H1 (cell line): Measurements from ENCODE around the gene ENPP1. TPM values are rescaled to one million over a fixed set of nuclear protein-coding genes. Genes with fewer than 3 reads are reported as not detected.

ENCODE experiments used
- CTCF ChIA-PET: fragments of 300-600 bp; sonication (Branson Sonifier 250); formaldehyde crosslinking; loops from one replicate; lab custom pipeline; 2021; ENCODE audit not compliant: partially characterized antibody; lab: Charles Lee
- POLR2A ChIA-PET: fragments of 300-600 bp; sonication (Branson Sonifier 250); formaldehyde crosslinking; loops from one replicate; lab custom pipeline; 2021; ENCODE audit warnings: inconsistent platforms; ENCODE audit not compliant: partially characterized antibody; lab: Charles Lee
- DNase-seq, 2 experiments: peaks; one replicate each; pipeline versions ENCODE4 v3.0.0 to v3.0.0-alpha.2; 2010 to 2022; ENCODE audit warnings: low spot score in 2 of 2, low read depth in 1 of 2, mixed read lengths in 1 of 2
- FAIRE-seq: peaks from 2 replicates; lab custom pipeline; 2011; peaks lifted over from hg19 to GRCh38; lab: Jason Lieb, UNC
- H2AFZ ChIP-seq: 2 replicates; pipeline ENCODE4 v1.8.1; 2012; ENCODE audit warnings: low read length, inconsistent platforms
- H2AK5ac ChIP-seq: 2 replicates; pipeline ENCODE4 v1.6.1; 2013; ENCODE audit warnings: low read depth, low read length
- H2BK120ac ChIP-seq: replicated peaks from 2 replicates; pipeline ENCODE3; 2013; ENCODE audit warnings: low read depth, low read length, inconsistent platforms
- H2BK12ac ChIP-seq: 2 replicates; pipeline ENCODE4 v1.6.1; 2013; ENCODE audit warnings: low read depth, low read length
- H2BK15ac ChIP-seq: 2 replicates; pipeline ENCODE4 v1.6.1; 2013; ENCODE audit warnings: low read length
- H2BK20ac ChIP-seq: 2 replicates; pipeline ENCODE4 v1.6.1; 2013; ENCODE audit warnings: low read length
- H2BK5ac ChIP-seq: 2 replicates; pipeline ENCODE4 v1.6.1; 2013; ENCODE audit warnings: low read depth, low read length
- H3K14ac ChIP-seq: 2 replicates; pipeline ENCODE4 v1.6.1; 2013; ENCODE audit warnings: inconsistent platforms; ENCODE audit not compliant: insufficient read length
- H3K18ac ChIP-seq: 2 replicates; pipeline ENCODE4 v1.6.1; 2013; ENCODE audit warnings: low read length; ENCODE audit errors: extremely low read depth
- H3K23ac ChIP-seq: 2 replicates; pipeline ENCODE4 v1.6.1; 2013; ENCODE audit warnings: inconsistent platforms; ENCODE audit not compliant: insufficient read length
- H3K23me2 ChIP-seq: 2 replicates; pipeline ENCODE4 v1.6.1; 2013; ENCODE audit warnings: low read depth, low read length
- H3K27ac ChIP-seq: 2 replicates; pipeline ENCODE4 v1.6.1; 2011; ENCODE audit warnings: low read depth, low read length, inconsistent platforms
- H3K27me3 ChIP-seq, 4 experiments: replicated peaks in 1 of 4; 1 replicate in 1 of 4; 2 replicates in 3 of 4; pipeline versions ENCODE4 v1.6.1 to v1.8.1; 2011 to 2013; ENCODE audit warnings: low read length in 3 of 4, mild to moderate bottlenecking in 3 of 4, inconsistent platforms in 2 of 4, mixed read lengths in 2 of 4, moderate library complexity in 1 of 4; ENCODE audit not compliant: control insufficient read depth in 3 of 4, insufficient read depth in 3 of 4; ENCODE audit errors: extremely low read depth in 1 of 4
- H3K36me3 ChIP-seq, 4 experiments: 2 replicates each; pipeline versions ENCODE4 v1.6.1 to v1.8.1; 2011 to 2013; ENCODE audit warnings: mild to moderate bottlenecking in 4 of 4, low read length in 3 of 4, moderate library complexity in 2 of 4, control low read depth in 1 of 4, inconsistent platforms in 1 of 4; ENCODE audit not compliant: insufficient read depth in 4 of 4, control insufficient read depth in 2 of 4
- H3K4ac ChIP-seq: replicated peaks from 2 replicates; pipeline ENCODE3; 2013; ENCODE audit warnings: low read length, low read depth, mixed read lengths, inconsistent platforms; ENCODE audit not compliant: insufficient read length
- H3K4me1 ChIP-seq, 4 experiments: replicated peaks in 1 of 4; 1 replicate in 1 of 4; 2 replicates in 3 of 4; pipeline versions ENCODE4 v1.6.1 to v1.8.1; 2011 to 2013; ENCODE audit warnings: low read length in 3 of 4, inconsistent platforms in 2 of 4, mixed read lengths in 1 of 4; ENCODE audit not compliant: insufficient read depth in 4 of 4, control insufficient read depth in 3 of 4
- H3K4me2 ChIP-seq, 2 experiments: 2 replicates each; pipeline versions ENCODE4 v1.6.1 to v1.8.1; 2011 to 2013; ENCODE audit warnings: low read depth in 2 of 2, low read length in 2 of 2, control low read depth in 1 of 2, inconsistent platforms in 1 of 2, mild to moderate bottlenecking in 1 of 2; ENCODE audit not compliant: insufficient read depth in 1 of 2
- H3K4me3 ChIP-seq, 4 experiments: fragments of 200-600, 300-600 bp in 1 of 4; sonication (generic), shearing (Covaris generic), sonication (Bioruptor Twin) in 1 of 4; 2 replicates each; pipeline versions ENCODE4 v1.5.1 to v1.8.1; 2011 to 2016; ENCODE audit warnings: low read length in 4 of 4, low read depth in 3 of 4, control low read depth in 2 of 4, inconsistent platforms in 2 of 4, mild to moderate bottlenecking in 2 of 4, mixed read lengths in 1 of 4, moderate library complexity in 1 of 4; ENCODE audit not compliant: insufficient read depth in 2 of 4; ENCODE audit errors: extremely low read depth in 1 of 4
- H3K56ac ChIP-seq: replicated peaks from 2 replicates; pipeline ENCODE3; 2013; ENCODE audit warnings: low read depth, mild to moderate bottlenecking, mixed read lengths, low read length, inconsistent platforms; ENCODE audit not compliant: insufficient read length
- H3K79me1 ChIP-seq: 2 replicates; pipeline ENCODE4 v1.6.1; 2013; ENCODE audit warnings: low read depth, low read length, control low read depth
- H3K79me2 ChIP-seq, 2 experiments: 2 replicates each; pipeline versions ENCODE4 v1.6.1 to v1.8.1; 2012 to 2013; ENCODE audit warnings: low read length in 2 of 2, mild to moderate bottlenecking in 2 of 2, inconsistent platforms in 1 of 2; ENCODE audit not compliant: insufficient read depth in 2 of 2, control insufficient read depth in 1 of 2
- H3K9ac ChIP-seq, 4 experiments: replicated peaks in 1 of 4; 1 replicate in 1 of 4; 2 replicates in 3 of 4; pipeline versions ENCODE4 v1.6.1 to v1.8.1; 2011 to 2013; ENCODE audit warnings: low read depth in 3 of 4, low read length in 3 of 4, control low read depth in 2 of 4, mild to moderate bottlenecking in 2 of 4, moderate library complexity in 2 of 4, inconsistent platforms in 1 of 4; ENCODE audit errors: extremely low read depth in 1 of 4
- H3K9me3 ChIP-seq, 2 experiments: 2 replicates each; pipeline versions ENCODE4 v1.6.1 to v1.8.1; 2012 to 2013; ENCODE audit warnings: mild to moderate bottlenecking in 2 of 2, moderate library complexity in 2 of 2, control low read depth in 1 of 2, inconsistent platforms in 1 of 2, low read depth in 1 of 2, low read length in 1 of 2, mixed read lengths in 1 of 2; ENCODE audit not compliant: insufficient read depth in 2 of 2
- H4K20me1 ChIP-seq, 2 experiments: replicated peaks in 1 of 2; 2 replicates each; pipeline versions ENCODE3 to v1.8.1; 2011 to 2013; ENCODE audit warnings: inconsistent platforms in 2 of 2, low read length in 2 of 2, mild to moderate bottlenecking in 1 of 2; ENCODE audit not compliant: insufficient read depth in 2 of 2, control insufficient read depth in 1 of 2
- H4K5ac ChIP-seq: 2 replicates; pipeline ENCODE4 v1.6.1; 2013; ENCODE audit warnings: low read length, low read depth, mixed read lengths, inconsistent platforms; ENCODE audit not compliant: insufficient read length
- H4K8ac ChIP-seq: 2 replicates; pipeline ENCODE4 v1.8.0; 2013; ENCODE audit warnings: mild to moderate bottlenecking, moderate library complexity, low read length, inconsistent platforms; ENCODE audit not compliant: insufficient read depth; ENCODE audit errors: extremely low read depth
- H4K91ac ChIP-seq: replicated peaks from 2 replicates; pipeline ENCODE3; 2013; ENCODE audit warnings: low read length, mixed read lengths, inconsistent platforms; ENCODE audit not compliant: insufficient read length
- ATF3 ChIP-seq: IDR thresholded peaks from 2 replicates; pipeline ENCODE4 v1.6.1; 2011; ENCODE audit warnings: low read depth, mild to moderate bottlenecking, low read length; ENCODE audit not compliant: insufficient read depth
- CBX5 ChIP-seq: fragments of 300-800, 300-1000 bp; sonication (generic); IDR thresholded peaks from 2 replicates; pipeline ENCODE4 v1.7.1; 2016; ENCODE audit warnings: antibody characterized with exemption, low read length, low read depth
- CBX8 ChIP-seq: fragments of 300-800, 300-1000 bp; sonication (generic); IDR thresholded peaks from 2 replicates; pipeline ENCODE4 v1.7.1; 2016; ENCODE audit warnings: low read depth, low read length, borderline replicate concordance
- CHD1 ChIP-seq: IDR thresholded peaks from 2 replicates; pipeline ENCODE4 v1.6.1; 2012; ENCODE audit warnings: low read depth, low read length, improper control_type of control experiment
- CHD2 ChIP-seq: IDR thresholded peaks from 2 replicates; pipeline ENCODE4 v1.6.1; 2012; ENCODE audit warnings: low read length, improper control_type of control experiment
- E2F6 ChIP-seq: IDR thresholded peaks from 2 replicates; pipeline ENCODE4 v1.6.1; 2012; ENCODE audit warnings: inconsistent platforms
- EP300 ChIP-seq, 2 experiments: IDR thresholded peaks; 1 replicate in 1 of 2; 2 replicates in 1 of 2; pipeline ENCODE4 v1.6.1; 2011 to 2012; ENCODE audit warnings: low read depth in 2 of 2, low read length in 2 of 2, mild to moderate bottlenecking in 2 of 2, borderline replicate concordance in 1 of 2, inconsistent platforms in 1 of 2, moderate library complexity in 1 of 2
- KDM4A ChIP-seq: IDR thresholded peaks from one replicate; pipeline ENCODE4 v1.7.1; 2012; ENCODE audit warnings: low read depth, mild to moderate bottlenecking, moderate library complexity, low read length, inconsistent platforms; ENCODE audit not compliant: severe bottlenecking
- KDM5A ChIP-seq: fragments of 200-600 bp; IDR thresholded peaks from 2 replicates; pipeline ENCODE4 v1.7.1; 2012; ENCODE audit warnings: mild to moderate bottlenecking, low read length, inconsistent platforms, mixed read lengths
- MAX ChIP-seq: IDR thresholded peaks from 2 replicates; pipeline ENCODE4 v1.6.1; 2012; ENCODE audit warnings: inconsistent platforms
- POLR2AphosphoS5 ChIP-seq: IDR thresholded peaks from 2 replicates; pipeline ENCODE4 v1.6.1; 2011; ENCODE audit warnings: low read depth, low read length
- RBBP5 ChIP-seq: IDR thresholded peaks from 2 replicates; pipeline ENCODE4 v1.7.1; 2012; ENCODE audit warnings: low read depth, mild to moderate bottlenecking, inconsistent platforms, low read length, moderate library complexity, borderline replicate concordance
- ZNF274 ChIP-seq: IDR thresholded peaks from 2 replicates; pipeline ENCODE4 v1.7.0; 2012; ENCODE audit warnings: low read length, borderline replicate concordance; ENCODE audit errors: extremely low read depth
- WGBS, 2 experiments: shearing (Covaris generic) in 1 of 2; methylation state at CpG; one replicate each; pipeline versions ENCODE4 v1.1.6 to v1.1.7; 2013 to 2015; ENCODE audit warnings: low lambda C conversion rate in 2 of 2, mixed read lengths in 2 of 2, inconsistent platforms in 1 of 2, low coverage in 1 of 2, missing lambda C conversion rate in 1 of 2; ENCODE audit not compliant: insufficient replicate concordance in 2 of 2, insufficient coverage in 1 of 2, insufficient read length in 1 of 2; ENCODE audit errors: extremely low coverage in 1 of 2, missing lambda C conversion rate in 1 of 2; 5-methylcytosine and 5-hydroxymethylcytosine counted together
- polyA plus RNA-seq, 7 experiments: library from polyadenylated mRNA; depleted of rRNA in 3 of 7; stranded (reverse) in 5 of 7; unstranded in 2 of 7; fragments of >200 nt in 5 of 7; fragments of 200-250 nt in 2 of 7; gene quantifications; 1 replicate in 5 of 7; 2 replicates in 1 of 7; 4 replicates in 1 of 7; pipeline versions ENCODE4 v1.2.1 to v1.2.3, GENCODE V29; 2011 to 2013; ENCODE audit warnings: missing spikeins in 2 of 7, mixed read lengths in 2 of 7
- total RNA-seq: library from RNA; stranded (reverse); fragmentation: NEBNext Ultra II Directional; extraction: Animal tissue kit (Norgen Biotek cat#: 25700); gene quantifications from 2 replicates; pipeline ENCODE4 v1.2.1, GENCODE V29; 2021

Gene ENPP1
- total and polyA plus RNA-seq, 2 of the 8 experiments (the other 6 are each of a cell fraction or from before 2014, with no cell fraction given): 10.1 to 39.1 TPM

GRCh38 chr6:131775886-131776285, 31.9 kb upstream of the ENPP1 start:
- Histone ChIP-seq H3K14ac (no peak overlapping the region), H3K36me3 (no peaks in the 10 kb centered on the region), H2BK12ac (no peak overlapping the region), H3K27me3 (0 out of 7 replicates have a peak, but pooled peaks cover 0 to 1% (median 0%) of the 10 kb centered on the region in 4 experiments), H4K20me1 (no peaks in the 10 kb centered on the region), H2BK5ac (no peak overlapping the region), H3K18ac (no peak overlapping the region), H3K27ac (no peak overlapping the region), H3K4me1 (peaks cover 0 to 4% (median 0%) of the 10 kb centered on the region in 4 experiments; a peak in 1 of 7 replicates), H2BK15ac (no peak overlapping the region), H4K5ac (no peak overlapping the region), H3K4me2 (no peak overlapping the region), H3K9ac (no peak overlapping the region), H3K56ac (no peak overlapping the region), H2AFZ (no peak overlapping the region), H2BK20ac (no peak overlapping the region), H3K23me2 (no peaks in the 10 kb centered on the region), H3K79me1 (no peaks in the 10 kb centered on the region), H2BK120ac (no peak overlapping the region), H3K79me2 (no peaks in the 10 kb centered on the region), H3K9me3 (no peaks in the 10 kb centered on the region), H2AK5ac (no peak overlapping the region), H3K23ac (no peak overlapping the region), H4K8ac (no peak overlapping the region), H3K4ac (no peak overlapping the region), H3K4me3 (no peak overlapping the region), H4K91ac (no peak overlapping the region)
- ChIA-PET CTCF (no interaction called here), POLR2A (no interaction called here)
- DNase-seq: no peak
- WGBS, 2 experiments: 87% methylated on average over 3 of the region's 3 CpGs; no CpG with 5 or more reads in 1 of the 2 experiments
- no peak for FAIRE-seq
- TF ChIP-seq CHD2: no peak
- TF ChIP-seq RBBP5: no peak
- TF ChIP-seq MAX: no peak
- TF ChIP-seq ZNF274: no peak
- TF ChIP-seq E2F6: no peak
- no peak for TF ChIP-seq EP300 (IDR thresholded peaks at IDR 0.05; ENCODE audit: borderline replicate concordance in 1 of 2, low read depth in 2 of 2, low read length in 2 of 2)
- TF ChIP-seq KDM5A: no peak
- TF ChIP-seq ATF3: no peak
- no peak for TF ChIP-seq KDM4A
- TF ChIP-seq POLR2AphosphoS5: no peak
- no peak for TF ChIP-seq CHD1
- no peak for TF ChIP-seq CBX5
- TF ChIP-seq CBX8: no peak
